Hepatocyte (in vitro differentiated cells): ENCODE data around the gene BEND7. TPM values are rescaled to one million over a fixed set of nuclear protein-coding genes. Genes with fewer than 3 reads are reported as not detected.

Source experiments
- DNase-seq: peaks from one replicate; pipeline ENCODE4 v3.0.0-alpha.2; 2016; ENCODE audit warnings: low spot score
- H2AFZ ChIP-seq: fragments of 200-600 bp; sonication (generic); 2 replicates; pipeline ENCODE4 v1.6.0; 2016; ENCODE audit warnings: antibody characterized with exemption, mild to moderate bottlenecking
- H3K27ac ChIP-seq: fragments of 200-600 bp; sonication (generic); 2 replicates; pipeline ENCODE4 v1.5.1; 2016; ENCODE audit warnings: mild to moderate bottlenecking
- H3K27me3 ChIP-seq: fragments of 200-600 bp; sonication (generic); 2 replicates; pipeline ENCODE4 v1.6.1; 2016
- H3K36me3 ChIP-seq: fragments of 200-600 bp; sonication (generic); replicated peaks from 2 replicates; pipeline ENCODE4 v1.5.1; 2016; ENCODE audit warnings: low read depth; ENCODE audit not compliant: insufficient read depth
- H3K4me1 ChIP-seq: fragments of 200-600 bp; sonication (generic); 2 replicates; pipeline ENCODE4 v1.5.1; 2016; ENCODE audit warnings: mild to moderate bottlenecking, moderate library complexity; ENCODE audit not compliant: insufficient read depth
- H3K4me2 ChIP-seq: fragments of 200-600 bp; sonication (generic); 2 replicates; pipeline ENCODE4 v1.6.0; 2016
- H3K4me3 ChIP-seq: fragments of 200-600 bp; sonication (generic); 2 replicates; pipeline ENCODE4 v1.5.1; 2016; ENCODE audit warnings: mild to moderate bottlenecking
- H3K79me2 ChIP-seq: fragments of 200-600 bp; sonication (generic); 2 replicates; pipeline ENCODE4 v1.6.0; 2017; ENCODE audit warnings: mild to moderate bottlenecking
- H3K9me2 ChIP-seq: fragments of 200-600 bp; sonication (generic); replicated peaks from 2 replicates; pipeline ENCODE4 v1.6.0; 2017; ENCODE audit warnings: mild to moderate bottlenecking; ENCODE audit not compliant: insufficient read depth
- H3K9me3 ChIP-seq: fragments of 200-600 bp; sonication (generic); 2 replicates; pipeline ENCODE4 v1.5.1; 2016; ENCODE audit warnings: low read depth, mild to moderate bottlenecking
- H4K20me1 ChIP-seq: fragments of 200-600 bp; sonication (generic); 2 replicates; pipeline ENCODE4 v1.6.0; 2016; ENCODE audit warnings: mild to moderate bottlenecking; ENCODE audit not compliant: insufficient read depth, poor library complexity, severe bottlenecking
- CTCF ChIP-seq: fragments of 200-600 bp; sonication (generic); IDR thresholded peaks from 2 replicates; pipeline ENCODE4 v1.5.1; 2016; ENCODE audit warnings: antibody characterized with exemption, mild to moderate bottlenecking; ENCODE audit not compliant: poor library complexity
- EZH2 ChIP-seq: fragments of 200-600 bp; sonication (generic); IDR thresholded peaks from 2 replicates; pipeline ENCODE4 v1.6.1; 2016; ENCODE audit warnings: antibody characterized with exemption, mild to moderate bottlenecking, borderline replicate concordance
- EZH2phosphoT487 ChIP-seq: fragments of 200-600 bp; sonication (generic); IDR thresholded peaks from one replicate; pipeline ENCODE4 v1.6.1; 2018; ENCODE audit warnings: antibody characterized with exemption, mild to moderate bottlenecking, low read depth, moderate library complexity; ENCODE audit not compliant: unreplicated experiment, severe bottlenecking
- WGBS: methylation state at CpG from one replicate; pipeline ENCODE4 v1.1.6; 2016; ENCODE audit warnings: low lambda C conversion rate; ENCODE audit errors: missing lambda C conversion rate; 5-methylcytosine and 5-hydroxymethylcytosine counted together
- polyA plus RNA-seq: library from polyadenylated mRNA; unstranded; fragments of >200 nt; fragmentation: Nextera tagmentation; extraction: Ambion mirVana; gene quantifications from 2 replicates; pipeline ENCODE4 v1.2.1, GENCODE V29; 2016
- total RNA-seq: library from RNA; depleted of rRNA; stranded (reverse); fragments of >200 nt; gene quantifications from 2 replicates; pipeline ENCODE4 v1.2.3, GENCODE V29; 2014

Gene BEND7
- total and polyA plus RNA-seq, 2 experiments from 2014 or later: 7.6 to 8.2 TPM

DNA sequence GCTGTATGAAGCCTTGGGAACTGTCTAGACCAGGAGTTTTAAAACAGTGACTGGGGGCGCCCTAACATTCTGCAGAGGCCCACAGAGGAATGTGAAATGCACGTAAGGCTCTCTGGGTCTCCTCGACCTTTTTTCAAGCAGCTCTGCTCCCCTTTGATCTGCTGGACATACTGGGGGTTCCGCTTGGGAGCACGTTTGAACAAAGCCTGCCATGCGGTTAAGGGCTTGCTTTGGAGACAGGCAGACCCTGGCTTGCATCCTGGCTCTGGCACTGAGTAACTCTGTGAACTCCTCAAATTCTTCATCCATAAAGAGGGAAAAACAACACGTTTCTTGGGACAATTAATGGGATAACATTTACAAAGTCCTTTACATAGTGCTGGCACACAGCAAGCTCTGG lies 7.8 kb downstream of the BEND7 start:
- no peaks in the 10 kb centered on the region for H3K36me3 ChIP-seq
- H3K27me3 ChIP-seq: peaks cover 3% of the 10 kb centered on the region
- no peaks in the 10 kb centered on the region for H3K4me1 ChIP-seq
- no peaks in the 10 kb centered on the region for H3K79me2 ChIP-seq
- no peak overlapping the region for H2AFZ ChIP-seq
- H3K4me3 ChIP-seq: no peak overlapping the region
- H3K27ac ChIP-seq: no peak overlapping the region
- WGBS: 83% methylated on average over 7 of the region's 7 CpGs
- no peak for DNase-seq
- TF ChIP-seq EZH2 (no peak), CTCF (no peak), EZH2phosphoT487 (no peak)
- no peaks in the 10 kb centered on the region for H3K9me3 ChIP-seq
- no peaks in the 10 kb centered on the region for H4K20me1 ChIP-seq
- H3K9me2 ChIP-seq: no peaks in the 10 kb centered on the region
- no peak overlapping the region for H3K4me2 ChIP-seq

GRCh38 chr10:13520194-13520593 lies 8.6 kb downstream of the BEND7 start:
- TF ChIP-seq CTCF (no peak), EZH2 (no peak), EZH2phosphoT487 (no peak)
- WGBS: 85% methylated on average over 8 of the region's 8 CpGs
- H3K79me2 ChIP-seq: no peaks in the 10 kb centered on the region

DNA sequence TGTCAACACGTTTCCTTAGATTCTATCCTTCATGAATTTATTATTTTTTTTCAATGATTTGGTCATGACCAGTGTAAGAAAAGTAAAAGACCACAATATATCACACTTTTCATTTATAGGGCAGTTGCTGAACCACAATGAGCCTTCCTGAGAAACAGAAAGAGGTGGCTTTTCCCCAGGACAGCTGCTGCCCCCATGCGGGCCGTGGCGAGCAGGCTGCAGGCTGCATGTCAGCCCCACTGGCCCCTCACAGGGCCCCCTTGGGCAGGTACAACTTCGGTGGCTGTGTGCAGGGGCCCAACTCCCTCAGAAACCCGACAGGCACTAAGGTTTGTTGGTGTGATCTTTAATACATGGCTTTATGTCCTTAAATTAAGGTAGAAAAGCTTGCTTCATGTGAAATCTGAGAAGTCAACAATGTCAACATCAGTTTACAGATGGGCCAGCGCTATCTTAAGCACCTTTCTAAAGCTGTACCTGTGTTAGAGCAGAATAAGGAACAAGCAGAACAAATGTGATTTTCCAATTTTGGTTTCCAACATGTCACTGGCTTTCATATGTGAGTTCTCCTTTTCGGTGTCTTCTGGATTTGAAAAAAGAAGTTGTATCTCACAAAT lies 10.6 kb downstream of the BEND7 start:
- no peak overlapping the region for H2AFZ ChIP-seq
- no peak overlapping the region for H3K4me2 ChIP-seq
- no peaks in the 10 kb centered on the region for H4K20me1 ChIP-seq
- peak; percentile 56 for DNase-seq
- 50% methylated on average over 8 of the region's 8 CpGs for WGBS
- no peaks in the 10 kb centered on the region for H3K4me1 ChIP-seq
- no peak overlapping the region for H3K4me3 ChIP-seq
- no peaks in the 10 kb centered on the region for H3K36me3 ChIP-seq
- no peaks in the 10 kb centered on the region for H3K9me2 ChIP-seq
- no peaks in the 10 kb centered on the region for H3K9me3 ChIP-seq
- H3K79me2 ChIP-seq: no peaks in the 10 kb centered on the region
- H3K27ac ChIP-seq: no peak overlapping the region
- TF ChIP-seq CTCF (peak; percentile 53), EZH2 (no peak)
- no peaks in the 10 kb centered on the region for H3K27me3 ChIP-seq

More at GRCh38 chr10:13520194-13520593, 8.6 kb downstream of the BEND7 start:
- Histone ChIP-seq H4K20me1 (no peaks in the 10 kb centered on the region), H3K27ac (no peak overlapping the region), H3K4me1 (no peaks in the 10 kb centered on the region), H3K27me3 (no peaks in the 10 kb centered on the region), H3K9me2 (no peaks in the 10 kb centered on the region), H3K9me3 (no peaks in the 10 kb centered on the region), H3K36me3 (no peaks in the 10 kb centered on the region), H3K4me2 (no peak overlapping the region), H3K4me3 (no peak overlapping the region), H2AFZ (no peak overlapping the region)
- no peak for DNase-seq

DNA sequence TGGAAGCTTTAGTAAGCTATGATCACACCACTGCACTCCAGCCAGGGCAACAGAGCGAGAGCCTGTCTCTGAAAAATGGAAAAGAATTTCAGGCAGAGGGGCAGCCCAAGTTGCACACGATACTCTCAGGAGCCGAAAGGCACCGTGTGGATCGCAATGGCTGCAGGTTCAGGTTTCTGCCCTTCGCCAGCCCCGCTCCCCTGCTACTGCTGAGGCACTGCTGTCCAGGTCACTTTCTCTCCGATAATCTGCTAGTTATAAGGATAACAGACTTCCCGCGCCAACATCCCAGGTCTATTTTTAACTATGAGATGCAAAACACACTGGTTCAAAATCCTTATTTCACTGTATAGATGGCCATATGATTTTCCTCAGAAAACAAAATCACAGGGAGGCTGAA lies 11.1 kb downstream of the BEND7 start:
- DNase-seq: no peak
- H3K4me1 ChIP-seq: no peaks in the 10 kb centered on the region
- no peaks in the 10 kb centered on the region for H4K20me1 ChIP-seq
- H3K27me3 ChIP-seq: no peaks in the 10 kb centered on the region
- H3K79me2 ChIP-seq: no peaks in the 10 kb centered on the region
- no peak overlapping the region for H2AFZ ChIP-seq
- H3K9me3 ChIP-seq: no peaks in the 10 kb centered on the region
- 95% methylated on average over 10 of the region's 10 CpGs for WGBS
- TF ChIP-seq EZH2phosphoT487 (no peak), EZH2 (no peak), CTCF (no peak)
- no peaks in the 10 kb centered on the region for H3K9me2 ChIP-seq
- H3K27ac ChIP-seq: no peak overlapping the region
- no peaks in the 10 kb centered on the region for H3K36me3 ChIP-seq
- no peak overlapping the region for H3K4me2 ChIP-seq
- H3K4me3 ChIP-seq: no peak overlapping the region
